SJSA1 (cell line): ENCODE results near the gene KCNJ5. TPM values are rescaled to one million over a fixed set of nuclear protein-coding genes. Genes with fewer than 3 reads are reported as not detected.

Experiments used
- DNase-seq, 2 experiments: peaks; one replicate each; pipeline ENCODE4 v3.0.0-alpha.2; 2015 to 2020; ENCODE audit warnings: low spot score in 2 of 2, low read depth in 1 of 2
- H3K27ac ChIP-seq: fragments of 250-450 bp; sonication (Bioruptor Pico); 2 replicates; pipeline ENCODE4 v1.5.1; 2020; ENCODE audit warnings: mild to moderate bottlenecking, moderate library complexity
- H3K27me3 ChIP-seq: fragments of 250-450 bp; sonication (Bioruptor Pico); replicated peaks from 2 replicates; pipeline ENCODE4 v1.5.1; 2020; ENCODE audit warnings: mild to moderate bottlenecking, moderate library complexity
- H3K36me3 ChIP-seq: fragments of 250-450 bp; sonication (Bioruptor Pico); 2 replicates; pipeline ENCODE4 v1.5.1; 2020; ENCODE audit warnings: mild to moderate bottlenecking
- H3K4me1 ChIP-seq: fragments of 250-450 bp; sonication (Bioruptor Pico); replicated peaks from 2 replicates; pipeline ENCODE4 v1.6.1; 2021; ENCODE audit warnings: mild to moderate bottlenecking
- H3K4me3 ChIP-seq: fragments of 250-450 bp; sonication (Bioruptor Pico); 2 replicates; pipeline ENCODE4 v1.5.1; 2020; ENCODE audit warnings: mild to moderate bottlenecking
- H3K9me3 ChIP-seq: fragments of 250-450 bp; sonication (Bioruptor Pico); replicated peaks from 2 replicates; pipeline ENCODE4 v1.5.1; 2020; ENCODE audit warnings: mild to moderate bottlenecking
- total RNA-seq: library from RNA; depleted of rRNA; stranded (reverse); fragments of >200 nt; shearing (Covaris generic); gene quantifications from 2 replicates; pipeline ENCODE4 v1.2.3, GENCODE V29; 2014

KCNJ5 gene
- total RNA-seq, 1 experiment from 2014 or later = not detected

- Histone ChIP-seq H3K27me3 (no peaks in the 10 kb centered on the region), H3K4me3 (no peak overlapping the region), H3K36me3 (no peaks in the 10 kb centered on the region), H3K4me1 (peaks cover 31% of the 10 kb centered on the region), H3K27ac (peak overlapping the region; percentile 13; the same call in 1 of the 2 replicates), H3K9me3 (no peaks in the 10 kb centered on the region)
- peak; percentile 51 to 63 for DNase-seq
These were observed 30.4 kb upstream of the KCNJ5 start for GRCh38 chr11:128860571-128861361.

DNA sequence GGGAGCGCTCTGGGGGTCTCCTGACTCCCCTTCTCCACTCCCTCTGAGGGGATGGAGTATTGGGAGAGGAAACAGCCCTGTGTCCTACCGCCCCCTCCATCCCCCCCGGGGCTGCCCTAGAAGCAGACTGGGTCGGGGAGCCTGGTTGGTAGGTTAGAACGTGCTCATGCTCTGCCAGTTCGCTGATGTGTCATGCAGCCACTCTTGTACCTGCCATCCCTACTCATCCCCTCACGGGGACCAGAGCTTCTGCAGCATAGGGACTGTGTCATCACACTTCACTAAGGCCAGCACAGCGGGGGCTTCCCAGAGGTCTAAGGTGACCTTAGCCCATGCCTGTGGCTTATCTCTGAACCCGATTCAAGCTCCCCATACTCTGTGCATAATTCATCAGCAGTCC, 28.8 kb upstream of the KCNJ5 start:
- H3K4me3 ChIP-seq = no peak overlapping the region
- H3K27me3 ChIP-seq = no peaks in the 10 kb centered on the region
- H3K36me3 ChIP-seq = no peaks in the 10 kb centered on the region
- H3K27ac ChIP-seq = no peak overlapping the region
- DNase-seq = no peak
- peaks cover 31% of the 10 kb centered on the region for H3K4me1 ChIP-seq
- H3K9me3 ChIP-seq = no peaks in the 10 kb centered on the region

DNA sequence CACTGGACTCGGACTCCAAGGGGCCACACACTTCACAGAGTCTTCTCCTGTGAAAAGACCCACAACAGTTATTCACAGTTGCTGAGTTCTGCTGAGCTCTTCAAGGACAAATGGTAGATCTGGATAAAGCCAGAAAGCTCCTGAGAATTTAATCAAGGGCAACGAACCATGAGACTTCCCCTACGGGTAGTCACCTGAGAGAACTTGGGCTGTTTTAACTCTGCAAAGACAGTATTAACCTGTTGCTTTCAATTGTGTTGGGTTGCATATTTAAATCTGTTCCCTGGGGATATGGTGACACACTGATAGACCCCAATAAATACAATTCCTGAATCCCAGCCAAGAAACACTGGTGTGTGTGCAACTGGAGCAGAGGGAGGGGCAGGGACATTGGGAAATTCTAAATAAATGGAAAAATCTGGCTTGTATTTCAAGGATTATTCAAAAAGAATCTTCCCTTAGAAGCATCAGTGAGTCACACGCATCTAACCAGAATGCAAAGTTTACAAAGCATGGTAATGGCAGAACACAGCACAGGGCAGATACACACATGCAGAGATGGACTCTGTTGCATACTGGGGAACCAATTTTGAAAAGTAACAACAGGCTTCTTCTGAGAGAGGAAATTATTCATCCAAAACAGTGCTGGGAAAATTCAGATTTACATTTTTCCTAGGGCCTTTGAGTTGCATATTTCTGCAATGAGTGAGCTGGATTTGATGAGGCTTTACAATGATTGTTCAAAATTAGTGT, 28.1 kb upstream of the KCNJ5 start:
- Histone ChIP-seq H3K4me3 (no peak overlapping the region), H3K36me3 (no peaks in the 10 kb centered on the region), H3K4me1 (peaks cover 31% of the 10 kb centered on the region), H3K27ac (peak overlapping the region; percentile 43), H3K9me3 (no peaks in the 10 kb centered on the region), H3K27me3 (no peaks in the 10 kb centered on the region)
- peak in 1 of 2 experiments; percentile 36 for DNase-seq

- H3K4me3 ChIP-seq = no peak overlapping the region
- no peak for DNase-seq
- no peaks in the 10 kb centered on the region for H3K9me3 ChIP-seq
- H3K36me3 ChIP-seq = no peaks in the 10 kb centered on the region
- peaks cover 29% of the 10 kb centered on the region for H3K4me1 ChIP-seq
- no peaks in the 10 kb centered on the region for H3K27me3 ChIP-seq
- no peak overlapping the region for H3K27ac ChIP-seq
These were observed 25.7 kb upstream of the KCNJ5 start for GRCh38 chr11:128865490-128865889.

DNA sequence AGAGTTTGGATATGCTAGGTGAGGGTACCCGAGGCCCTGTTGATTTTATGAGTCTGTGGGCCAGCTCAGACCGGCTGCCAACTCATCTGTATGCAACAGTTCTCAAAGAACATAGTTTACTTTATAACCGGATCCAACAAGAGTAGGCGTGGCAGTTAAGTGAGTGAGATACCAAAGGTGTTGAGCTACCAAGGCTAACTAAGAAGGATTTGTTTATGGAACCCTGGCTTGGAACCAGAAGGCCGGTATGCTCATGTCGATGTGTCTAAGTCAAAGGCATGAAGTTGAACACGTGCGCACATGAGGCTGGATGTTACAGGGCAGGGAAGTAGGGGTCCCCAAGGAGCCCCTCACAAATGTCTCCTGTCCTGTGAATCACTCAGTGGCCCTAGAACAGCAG, 23.9 kb upstream of the KCNJ5 start, which contains the start of gene KCNJ1:
KCNJ1 (minus strand) TSS at position 20 of the 400 bp plus-strand sequence. CDS start 27,053 bp downstream, outside the sequence.
- Histone ChIP-seq H3K4me3 (no peak within 1 kb of the TSS), H3K36me3 (no peaks in the 10 kb centered on the region), H3K9me3 (no peaks in the 10 kb centered on the region), H3K4me1 (peaks cover 15% of the 10 kb centered on the region), H3K27ac (no peak within 1 kb of the TSS), H3K27me3 (no peaks in the 10 kb centered on the region)
- no peak for DNase-seq

- Histone ChIP-seq H3K27me3 (no peaks in the 10 kb centered on the region), H3K27ac (no peak overlapping the region), H3K36me3 (no peaks in the 10 kb centered on the region), H3K4me1 (no peaks in the 10 kb centered on the region), H3K9me3 (no peaks in the 10 kb centered on the region), H3K4me3 (no peak overlapping the region)
- DNase-seq = no peak
These were observed 22.1 kb upstream of the KCNJ5 start for GRCh38 chr11:128868841-128869671.

DNA sequence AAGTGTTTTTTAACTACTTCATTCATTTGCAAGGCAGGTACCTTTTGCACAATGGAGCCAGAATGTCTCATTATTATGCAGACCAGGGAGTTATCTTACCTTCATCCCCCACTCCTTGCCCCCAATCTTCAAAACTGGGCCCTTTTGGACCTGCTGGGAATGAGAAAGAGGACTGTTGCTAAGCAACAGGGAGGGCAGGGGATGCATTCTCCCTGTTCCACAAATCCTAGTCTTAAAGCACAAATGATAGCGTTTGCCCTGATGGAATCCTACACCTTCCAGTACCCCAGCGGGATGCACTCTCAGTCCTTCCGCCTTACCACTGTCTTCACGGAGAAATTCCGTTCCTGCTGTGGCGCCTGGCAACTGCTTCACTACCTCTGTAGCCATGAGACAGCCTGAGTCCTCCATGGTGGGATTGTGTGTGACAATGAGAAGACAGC, 20.0 kb upstream of the KCNJ5 start:
- Histone ChIP-seq H3K27me3 (no peaks in the 10 kb centered on the region), H3K4me3 (no peak overlapping the region), H3K36me3 (no peaks in the 10 kb centered on the region), H3K27ac (no peak overlapping the region), H3K4me1 (no peaks in the 10 kb centered on the region), H3K9me3 (no peaks in the 10 kb centered on the region)
- DNase-seq = no peak

DNA sequence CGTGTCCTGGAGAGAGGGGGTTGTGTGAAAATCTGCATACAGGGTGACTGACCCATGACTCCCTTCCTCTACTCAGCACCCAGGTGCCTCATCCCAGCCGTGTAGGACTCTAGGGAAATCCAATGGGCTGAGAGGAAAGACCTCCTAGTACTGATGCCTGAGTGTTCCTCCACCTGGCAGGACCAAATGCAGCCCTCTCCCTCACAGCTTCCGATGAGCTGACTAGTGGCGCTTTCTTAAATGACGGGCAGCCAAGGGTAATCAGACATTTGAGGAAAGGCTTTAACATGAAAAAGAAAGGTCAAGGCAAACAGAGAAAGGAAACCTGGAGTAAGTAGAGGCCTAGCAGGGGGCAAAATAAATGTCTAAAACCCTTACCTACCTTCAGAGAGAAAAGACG, 19.1 kb upstream of the KCNJ5 start:
- H3K4me3 ChIP-seq = no peak overlapping the region
- H3K27ac ChIP-seq = no peak overlapping the region
- H3K4me1 ChIP-seq = no peaks in the 10 kb centered on the region
- no peaks in the 10 kb centered on the region for H3K9me3 ChIP-seq
- H3K36me3 ChIP-seq = no peaks in the 10 kb centered on the region
- no peak for DNase-seq
- H3K27me3 ChIP-seq = no peaks in the 10 kb centered on the region

DNA sequence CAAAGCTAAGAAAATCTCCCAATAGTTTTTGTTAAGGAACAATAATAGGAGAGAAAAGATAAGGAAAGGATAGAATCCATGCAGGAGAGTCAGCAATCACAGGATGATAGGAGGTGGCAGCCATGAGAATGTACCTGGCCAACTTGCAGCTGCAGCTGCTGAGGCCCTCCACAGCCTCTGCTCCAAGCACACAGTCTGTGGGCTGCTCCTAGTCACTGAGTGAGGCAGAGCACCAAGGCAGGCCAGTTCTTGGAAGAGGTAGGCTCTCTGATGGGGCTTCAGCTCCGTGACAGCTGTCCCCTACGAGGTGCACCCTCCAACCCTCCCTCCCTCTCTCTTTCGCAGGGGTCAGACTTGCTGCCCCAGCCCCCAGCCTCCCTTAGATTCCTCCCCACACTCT, 18.6 kb upstream of the KCNJ5 start:
- Histone ChIP-seq H3K36me3 (no peaks in the 10 kb centered on the region), H3K4me1 (no peaks in the 10 kb centered on the region)

GRCh38 chr11:128874427-128874826, 16.7 kb upstream of the KCNJ5 start:
- Histone ChIP-seq H3K9me3 (no peaks in the 10 kb centered on the region), H3K36me3 (no peaks in the 10 kb centered on the region), H3K4me3 (no peak overlapping the region), H3K27me3 (no peaks in the 10 kb centered on the region), H3K4me1 (no peaks in the 10 kb centered on the region), H3K27ac (no peak overlapping the region)
- no peak for DNase-seq

More for the DNA sequence above, 18.6 kb upstream of the KCNJ5 start:
- Histone ChIP-seq H3K27me3 (no peaks in the 10 kb centered on the region), H3K4me3 (no peak overlapping the region), H3K9me3 (no peaks in the 10 kb centered on the region), H3K27ac (no peak overlapping the region)
- no peak for DNase-seq

- Histone ChIP-seq H3K27me3 (no peaks in the 10 kb centered on the region), H3K4me3 (no peak overlapping the region), H3K9me3 (no peaks in the 10 kb centered on the region), H3K36me3 (no peaks in the 10 kb centered on the region), H3K4me1 (no peaks in the 10 kb centered on the region), H3K27ac (no peak overlapping the region)
- no peak for DNase-seq
These were observed 15.0 kb upstream of the KCNJ5 start for GRCh38 chr11:128876133-128876650.

GRCh38 chr11:128877726-128878125, 13.4 kb upstream of the KCNJ5 start:
- Histone ChIP-seq H3K36me3 (no peaks in the 10 kb centered on the region), H3K9me3 (no peaks in the 10 kb centered on the region), H3K27ac (no peak overlapping the region), H3K27me3 (no peaks in the 10 kb centered on the region), H3K4me3 (no peak overlapping the region), H3K4me1 (no peaks in the 10 kb centered on the region)
- DNase-seq = no peak

DNA sequence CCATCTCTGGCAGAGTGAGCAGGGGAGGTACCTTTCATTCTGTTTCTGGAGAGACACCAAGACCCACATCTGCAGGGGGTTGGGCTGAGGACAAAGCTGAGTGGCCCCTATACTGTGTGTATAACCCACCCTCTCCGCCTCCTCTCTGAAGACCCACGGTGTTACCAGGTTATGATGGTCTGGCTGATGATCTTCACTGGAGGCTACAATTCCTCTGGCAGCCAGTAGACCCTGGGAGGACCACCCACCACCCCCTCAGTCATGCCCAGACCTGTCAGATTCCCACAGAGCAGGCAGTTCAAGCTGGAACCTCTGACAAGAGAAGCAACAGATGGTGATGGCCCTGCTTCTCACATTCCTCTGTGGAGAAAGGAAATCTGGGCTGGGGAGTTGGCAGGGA, 12.7 kb upstream of the KCNJ5 start:
- Histone ChIP-seq H3K4me1 (no peaks in the 10 kb centered on the region), H3K9me3 (no peaks in the 10 kb centered on the region), H3K4me3 (no peak overlapping the region), H3K36me3 (no peaks in the 10 kb centered on the region), H3K27ac (no peak overlapping the region), H3K27me3 (no peaks in the 10 kb centered on the region)
- no peak for DNase-seq
